Measurements from ENCODE around the gene SH2D4B.
"Not testable (repeated sequence)": the region's sequence is repeated elsewhere in the genome, so short reads cannot be mapped to it uniquely, and the experiment has no call there.

Gene SH2D4B

DNA sequence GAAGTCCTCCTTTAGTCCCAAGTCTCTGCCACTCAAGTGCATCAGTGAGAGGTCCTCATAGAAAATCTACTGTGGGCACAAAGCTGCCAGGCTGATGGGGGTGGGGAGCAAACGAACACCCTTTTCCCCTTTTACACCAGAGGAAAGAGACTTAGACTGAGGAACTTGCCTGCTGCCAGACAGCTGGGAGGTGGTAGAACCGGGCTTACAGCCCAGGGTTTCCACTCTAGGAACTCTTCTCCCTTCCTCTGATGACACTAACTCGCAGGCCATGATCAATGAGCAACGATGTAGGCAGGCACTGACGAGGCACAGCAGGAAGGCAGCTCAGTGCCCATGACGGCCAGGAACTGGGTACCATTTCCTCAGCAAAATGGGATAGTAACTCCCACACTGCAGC, 11.0 kb upstream of the SH2D4B start:
- no peak overlapping the region for H3K4me3 ChIP-seq (ENCODE audit: low read depth, low read length)
- DNase-seq (ENCODE audit: low read depth) = no peak
- TF ChIP-seq, protein P1, sequence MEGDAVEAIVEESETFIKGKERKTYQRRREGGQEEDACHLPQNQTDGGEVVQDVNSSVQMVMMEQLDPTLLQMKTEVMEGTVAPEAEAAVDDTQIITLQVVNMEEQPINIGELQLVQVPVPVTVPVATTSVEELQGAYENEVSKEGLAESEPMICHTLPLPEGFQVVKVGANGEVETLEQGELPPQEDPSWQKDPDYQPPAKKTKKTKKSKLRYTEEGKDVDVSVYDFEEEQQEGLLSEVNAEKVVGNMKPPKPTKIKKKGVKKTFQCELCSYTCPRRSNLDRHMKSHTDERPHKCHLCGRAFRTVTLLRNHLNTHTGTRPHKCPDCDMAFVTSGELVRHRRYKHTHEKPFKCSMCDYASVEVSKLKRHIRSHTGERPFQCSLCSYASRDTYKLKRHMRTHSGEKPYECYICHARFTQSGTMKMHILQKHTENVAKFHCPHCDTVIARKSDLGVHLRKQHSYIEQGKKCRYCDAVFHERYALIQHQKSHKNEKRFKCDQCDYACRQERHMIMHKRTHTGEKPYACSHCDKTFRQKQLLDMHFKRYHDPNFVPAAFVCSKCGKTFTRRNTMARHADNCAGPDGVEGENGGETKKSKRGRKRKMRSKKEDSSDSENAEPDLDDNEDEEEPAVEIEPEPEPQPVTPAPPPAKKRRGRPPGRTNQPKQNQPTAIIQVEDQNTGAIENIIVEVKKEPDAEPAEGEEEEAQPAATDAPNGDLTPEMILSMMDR (IDR thresholded peaks at IDR 0.05; ENCODE audit: control insufficient read depth, extremely low read depth, insufficient read depth) = no peak

DNA sequence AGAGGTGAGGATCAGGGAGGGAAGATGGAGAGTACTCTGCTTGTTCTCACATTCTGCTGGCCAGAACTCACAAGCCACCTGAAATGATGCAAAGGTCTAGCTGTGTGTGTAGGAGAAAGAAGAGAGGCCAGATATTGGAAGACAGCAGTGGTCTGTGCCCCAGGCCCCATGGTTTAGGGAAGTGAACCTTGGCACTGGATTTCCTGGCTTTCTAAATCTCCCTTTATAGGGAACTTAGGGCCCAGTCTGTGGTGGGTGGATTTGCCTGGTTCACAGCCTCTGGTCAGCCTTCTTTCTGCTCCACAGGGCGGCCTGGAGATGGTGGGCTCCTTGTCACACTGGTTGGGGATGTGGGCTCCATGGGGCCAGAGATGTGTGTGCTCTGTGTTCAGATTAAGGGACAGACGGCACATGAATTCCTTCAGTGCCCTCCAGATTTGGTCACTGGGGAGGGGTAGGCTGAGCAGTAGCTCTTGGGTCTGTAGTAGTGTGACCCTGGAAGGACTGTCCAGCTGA, 9.5 kb upstream of the SH2D4B start:
- TF ChIP-seq, protein P1 (IDR thresholded peaks at IDR 0.05; ENCODE audit: control insufficient read depth, extremely low read depth, insufficient read depth) = no peak
- no peak overlapping the region for H3K4me3 ChIP-seq (ENCODE audit: low read depth, low read length)
- DNase-seq (ENCODE audit: low read depth) = no peak

GRCh38 chr10:80528901-80529300, 8.8 kb upstream of the SH2D4B start:
- TF ChIP-seq, protein P1 (IDR thresholded peaks at IDR 0.05; ENCODE audit: control insufficient read depth, extremely low read depth, insufficient read depth) = no peak

DNA sequence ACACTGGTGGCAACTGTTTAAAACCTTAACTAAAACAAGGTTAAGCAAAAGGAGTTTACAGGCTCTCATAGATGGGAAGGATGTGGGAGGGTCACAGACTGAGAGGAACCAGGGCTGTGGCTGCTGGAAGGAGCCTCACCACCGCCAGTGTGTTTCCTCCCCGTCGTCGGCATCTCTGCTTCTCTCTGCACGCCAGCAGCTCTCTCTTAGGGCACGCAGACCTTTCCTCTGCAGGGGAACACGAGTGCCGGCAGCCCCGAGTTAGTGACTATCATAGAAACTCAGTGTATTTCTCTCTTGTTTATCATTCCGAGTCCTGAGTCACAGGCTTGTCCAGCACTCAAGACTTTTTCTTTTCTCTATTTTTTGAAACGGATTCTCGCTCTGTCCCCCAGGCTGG, 8.1 kb upstream of the SH2D4B start:
- DNase-seq (ENCODE audit: low read depth) = no peak
- TF ChIP-seq, protein P1 (IDR thresholded peaks at IDR 0.05; ENCODE audit: control insufficient read depth, extremely low read depth, insufficient read depth) = no peak
- H3K4me3 ChIP-seq (ENCODE audit: low read depth, low read length) = no peak overlapping the region

More at GRCh38 chr10:80528901-80529300, 8.8 kb upstream of the SH2D4B start:
- no peak overlapping the region for H3K4me3 ChIP-seq (ENCODE audit: low read depth, low read length)
- DNase-seq (ENCODE audit: low read depth) = no peak

DNA sequence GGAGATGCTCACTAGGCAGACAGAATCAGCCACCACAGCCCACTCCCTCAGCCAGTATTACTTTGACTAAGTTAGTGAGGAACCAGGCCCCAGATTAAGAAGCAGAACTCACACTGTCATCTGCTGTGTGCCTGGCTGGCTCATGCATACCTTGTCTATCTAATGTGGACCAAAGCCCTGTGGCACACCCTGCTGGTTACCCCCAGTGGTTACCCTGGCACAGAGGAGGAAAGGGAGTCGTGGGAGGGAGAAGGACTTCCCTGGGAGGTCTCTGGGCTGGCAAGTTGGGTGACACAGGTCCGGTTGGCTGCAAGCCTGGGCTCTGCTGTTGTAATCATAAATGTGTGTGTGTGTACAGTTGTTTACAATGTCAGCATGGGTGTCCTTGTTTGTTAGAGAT, 7.5 kb upstream of the SH2D4B start:
- DNase-seq (ENCODE audit: low read depth) = peak; percentile 75
- TF ChIP-seq, protein P1 (IDR thresholded peaks at IDR 0.05; ENCODE audit: control insufficient read depth, extremely low read depth, insufficient read depth) = peak; percentile 59
- H3K4me3 ChIP-seq (ENCODE audit: low read depth, low read length) = no peak overlapping the region

DNA sequence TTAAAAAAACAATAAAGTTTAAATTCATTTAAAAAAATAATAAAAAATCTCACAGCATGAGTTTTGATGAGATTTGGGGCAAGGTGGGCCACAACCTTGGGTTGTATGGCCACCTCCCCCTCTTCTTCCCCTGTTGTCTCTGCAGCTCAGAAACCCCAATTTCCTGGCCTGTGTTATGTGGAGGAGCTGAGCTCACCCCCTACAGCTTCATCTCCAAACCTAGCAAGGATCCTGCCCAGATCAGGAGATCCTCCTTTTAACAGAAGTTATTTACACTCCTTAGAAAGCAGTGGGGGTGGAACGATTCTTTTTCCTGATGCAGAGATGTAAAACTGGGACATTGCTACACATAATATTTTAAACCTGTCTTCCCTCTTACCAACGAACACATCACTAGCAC, 6.9 kb upstream of the SH2D4B start:
- DNase-seq (ENCODE audit: low read depth) = no peak

DNA sequence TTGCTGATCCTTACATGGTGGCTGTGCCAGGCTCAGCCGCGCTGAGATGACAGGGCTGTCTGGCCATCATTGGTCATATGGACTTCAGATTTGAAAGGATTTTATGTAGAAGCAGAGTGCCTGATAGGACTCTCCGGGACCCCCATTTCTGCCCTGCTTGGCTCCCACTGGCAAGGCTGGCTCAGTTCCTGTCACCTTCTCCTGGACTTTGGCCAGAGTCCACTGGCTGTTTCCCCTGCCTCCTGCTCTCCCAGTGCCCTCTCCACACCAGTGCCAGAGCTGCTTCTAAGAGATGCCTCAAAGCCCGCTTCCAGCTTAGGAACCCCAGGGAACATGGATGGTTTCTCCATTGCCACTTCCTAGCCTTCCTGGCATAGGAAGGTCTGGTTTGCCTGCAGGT, 5.1 kb upstream of the SH2D4B start:
- no peak overlapping the region for H3K4me3 ChIP-seq (ENCODE audit: low read depth, low read length)
- TF ChIP-seq, protein P1 (IDR thresholded peaks at IDR 0.05; ENCODE audit: control insufficient read depth, extremely low read depth, insufficient read depth) = no peak
- no peak for DNase-seq (ENCODE audit: low read depth)

More for the DNA sequence above, 6.9 kb upstream of the SH2D4B start:
- no peak overlapping the region for H3K4me3 ChIP-seq (ENCODE audit: low read depth, low read length)
- TF ChIP-seq, protein P1 (IDR thresholded peaks at IDR 0.05; ENCODE audit: control insufficient read depth, extremely low read depth, insufficient read depth) = no peak

- H3K4me3 ChIP-seq (ENCODE audit: low read depth, low read length); DNase-seq (ENCODE audit: low read depth): not testable (repeated sequence)
Measured at GRCh38 chr10:80534059-80534458, 3.6 kb upstream of the SH2D4B start.

DNA sequence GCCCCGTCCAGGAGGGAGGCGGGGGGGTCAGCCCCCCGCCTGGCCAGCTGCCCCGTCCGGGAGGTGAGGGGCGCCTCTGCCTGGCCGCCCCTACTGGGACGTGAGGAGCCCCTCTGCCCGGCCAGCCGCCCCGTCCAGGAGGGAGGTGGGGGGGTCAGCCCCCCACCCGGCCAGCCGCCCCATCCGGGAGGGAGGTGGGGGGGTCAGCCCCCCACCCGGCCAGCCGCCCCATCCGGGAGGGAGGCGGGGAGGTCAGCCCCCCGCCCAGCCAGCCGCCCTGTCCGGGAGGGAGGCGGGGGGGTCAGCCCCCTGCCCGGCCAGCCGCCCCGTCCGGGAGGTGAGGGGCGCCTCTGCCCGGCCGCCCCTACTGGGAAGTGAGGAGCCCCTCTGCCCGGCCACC, 3.1 kb upstream of the SH2D4B start:
- DNase-seq (ENCODE audit: low read depth); H3K4me3 ChIP-seq (ENCODE audit: low read depth, low read length): not testable (repeated sequence)

Measured in LNCaP clone FGC (cell line).